Stimulated activated CD4-positive, alpha-beta T cell treated with anti-CD3 and anti-CD28 coated beads, Interleukin-1b, Interleukin-23, amount 100 ng/mL, for 24 hours (primary cell): ENCODE data around the gene TSC22D1.
A peak's percentile ranks its signal among the peaks of the same experiment; 100 is the strongest.

Source experiments
- DNase-seq, 4 experiments: peaks; one replicate each; pipeline ENCODE4 v3.0.0-alpha.2; 2020; ENCODE audit warnings: low read depth in 4 of 4, low spot score in 1 of 4

Gene TSC22D1

GRCh38 chr13:44455769-44456168 is 120.4 kb downstream of the TSC22D1 start:
- DNase-seq, result no peak

- no peak for DNase-seq
These were observed 122.2 kb downstream of the TSC22D1 start for GRCh38 chr13:44453881-44454280.

GRCh38 chr13:44453069-44453468 is 123.1 kb downstream of the TSC22D1 start:
- DNase-seq, result no peak

GRCh38 chr13:44452418-44452817 is 123.7 kb downstream of the TSC22D1 start:
- DNase-seq, result no peak

GRCh38 chr13:44451651-44452050 is 124.5 kb downstream of the TSC22D1 start:
- DNase-seq, result no peak

- DNase-seq, result no peak
These were observed 125.0 kb downstream of the TSC22D1 start for GRCh38 chr13:44451126-44451525.

- no peak for DNase-seq
These were observed 125.9 kb downstream of the TSC22D1 start for GRCh38 chr13:44449999-44450821.

GRCh38 chr13:44448875-44449274 is 127.3 kb downstream of the TSC22D1 start:
- no peak for DNase-seq

GRCh38 chr13:44448373-44448772 is 127.8 kb downstream of the TSC22D1 start:
- DNase-seq, result no peak

GRCh38 chr13:44447783-44448321 is 128.3 kb downstream of the TSC22D1 start:
- DNase-seq, result no peak

- no peak for DNase-seq
These were observed 136.0 kb downstream of the TSC22D1 start for GRCh38 chr13:44440046-44440608.

GRCh38 chr13:44439452-44440024 is 136.6 kb downstream of the TSC22D1 start:
- no peak for DNase-seq

GRCh38 chr13:44438234-44438579 is 137.9 kb downstream of the TSC22D1 start:
- DNase-seq, result no peak

- no peak for DNase-seq
These were observed 138.5 kb downstream of the TSC22D1 start for GRCh38 chr13:44437356-44438233.

GRCh38 chr13:44436589-44437337 is 139.4 kb downstream of the TSC22D1 start:
- peak in 2 of 4 experiments; percentile 10 to 21 for DNase-seq

GRCh38 chr13:44435919-44436510 is 140.1 kb downstream of the TSC22D1 start:
- DNase-seq, result no peak

GRCh38 chr13:44435142-44435918 is 140.8 kb downstream of the TSC22D1 start:
- peak; percentile 69 to 85 (median 82) for DNase-seq

- DNase-seq, result no peak
These were observed 141.4 kb downstream of the TSC22D1 start for GRCh38 chr13:44434766-44435141.
